Lower leg skin (tissue), 4 donors: Measurements from ENCODE around the gene GHITM. TPM values are rescaled to one million over a fixed set of nuclear protein-coding genes. Genes with fewer than 3 reads are reported as not detected.

Experiments
- DNase-seq, 2 donors: peaks; one replicate each; pipeline ENCODE4 v3.0.0-alpha.2; 2019; ENCODE audit warnings: low spot score in 2 of 2
- H3K4me3 ChIP-seq: fragments of 200-600 bp; sonication (generic); 2 replicates; pipeline ENCODE4 v1.5.1; 2017; ENCODE audit warnings: mild to moderate bottlenecking, low read depth; ENCODE audit not compliant: poor library complexity, severe bottlenecking
- CTCF ChIP-seq, 3 donors: fragments of 450-650 bp; IDR thresholded peaks; one replicate each; pipeline ENCODE4 v1.5.1; 2016; ENCODE audit warnings: antibody characterized with exemption in 3 of 3, mild to moderate bottlenecking in 3 of 3, moderate library complexity in 2 of 3
- POLR2A ChIP-seq, 2 donors: fragments of 450-650 bp; IDR thresholded peaks; one replicate each; pipeline ENCODE4 v1.6.1; 2016 to 2017; ENCODE audit warnings: antibody characterized with exemption in 2 of 2, mild to moderate bottlenecking in 1 of 2, moderate library complexity in 1 of 2
- WGBS, 2 donors: methylation state at CpG; one replicate each; pipeline ENCODE4 v1.1.5; 2018; 5-methylcytosine and 5-hydroxymethylcytosine counted together
- intact Hi-C: fragments of 100-400 bp; cut with DNase I; formaldehyde crosslinking; loops from one replicate; pipeline ENCODE4 v1.15.0; 2023; ENCODE audit warnings: low total_unique reads
- total RNA-seq, 4 donors: library from RNA; depleted of rRNA; stranded (reverse); fragments of >200 nt; gene quantifications; one replicate each; pipeline ENCODE4 v1.1.0, GENCODE V29; 2016

Gene GHITM
- total RNA-seq, 4 donors from 2014 or later = 103 to 142 (median 127) TPM

GRCh38 chr10:84197643-84198042 is 58.3 kb downstream of the GHITM start:
- WGBS, 2 donors = 50 to 61% methylated on average over 5 of the region's 5 CpGs
- TF ChIP-seq POLR2A (IDR thresholded peaks at IDR 0.05) = no peak
- TF ChIP-seq CTCF (IDR thresholded peaks at IDR 0.05) = no peak
- intact Hi-C loops = no loop called here
- no peak overlapping the region for H3K4me3 ChIP-seq
- no peak for DNase-seq

GRCh38 chr10:84198206-84198915 is 59.1 kb downstream of the GHITM start:
- no peak for DNase-seq
- no peak overlapping the region for H3K4me3 ChIP-seq
- 57 to 62% methylated on average over 7 of the region's 7 CpGs for WGBS, 2 donors
- TF ChIP-seq CTCF (IDR thresholded peaks at IDR 0.05) (no peak), POLR2A (IDR thresholded peaks at IDR 0.05) (no peak)
- intact Hi-C loops = no loop called here

DNA sequence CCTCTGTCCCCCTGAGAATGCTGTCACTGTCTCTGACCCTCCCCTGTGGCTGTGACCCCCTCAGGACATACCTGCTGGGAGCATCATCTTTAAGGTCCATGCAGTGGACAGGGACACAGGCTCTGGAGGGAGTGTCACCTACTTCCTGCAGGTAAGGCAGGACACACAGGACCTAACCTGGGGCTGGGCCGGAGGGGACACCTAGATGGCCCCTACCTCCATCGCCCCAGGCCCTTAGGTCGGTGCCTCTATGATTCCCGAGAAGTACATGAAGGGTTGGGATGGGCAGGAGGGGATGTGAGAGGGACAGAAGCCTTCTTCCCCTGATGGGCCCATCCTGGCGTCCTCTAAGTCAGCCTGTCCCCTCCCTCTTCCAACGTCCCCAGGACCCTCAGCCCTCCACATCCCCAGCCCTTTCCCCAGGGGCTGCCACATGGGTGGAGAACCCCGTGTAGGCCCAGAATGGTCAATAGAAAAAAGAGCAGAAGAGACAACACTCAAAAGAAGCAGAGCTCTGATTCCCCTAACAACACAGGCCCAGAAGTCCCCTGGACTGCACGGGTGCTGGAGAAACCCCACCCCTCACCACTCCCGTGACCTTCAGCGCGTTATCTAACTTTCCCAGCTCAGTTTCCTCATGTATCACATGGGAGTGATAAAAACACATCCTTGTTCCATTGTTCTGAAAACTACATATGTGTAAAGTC is 61.4 kb downstream of the GHITM start:
- intact Hi-C loops = loop anchor here (5.0 kb wide), 1 partner anchor 48 kb away; no protein-coding TSS in a partner anchor
- no peak for DNase-seq

GRCh38 chr10:84201244-84201606 is 61.9 kb downstream of the GHITM start:
- 63 to 76% methylated on average over 6 of the region's 6 CpGs for WGBS, 2 donors
- H3K4me3 ChIP-seq = no peak overlapping the region
- DNase-seq = no peak
- intact Hi-C loops = loop anchor here (5.0 kb wide), 1 partner anchor 49 kb away; no protein-coding TSS in a partner anchor
- TF ChIP-seq POLR2A (IDR thresholded peaks at IDR 0.05) (no peak), CTCF (IDR thresholded peaks at IDR 0.05) (no peak)

More for the DNA sequence above, 61.4 kb downstream of the GHITM start:
- H3K4me3 ChIP-seq = no peak overlapping the region
- TF ChIP-seq POLR2A (IDR thresholded peaks at IDR 0.05) (no peak), CTCF (IDR thresholded peaks at IDR 0.05) (no peak)
- WGBS, 2 donors = 75 to 76% methylated on average over 9 to 10 of the region's 11 CpGs

- TF ChIP-seq POLR2A (IDR thresholded peaks at IDR 0.05) (no peak), CTCF (IDR thresholded peaks at IDR 0.05) (no peak)
- intact Hi-C loops = loop anchor here (5.0 kb wide), 1 partner anchor 49 kb away; no protein-coding TSS in a partner anchor
- no peak overlapping the region for H3K4me3 ChIP-seq
- DNase-seq = peak in 1 of 2 donors; percentile 79
- WGBS, 2 donors = 84 to 95% methylated on average over 11 of the region's 11 CpGs
Observed at GRCh38 chr10:84201682-84202081, 62.4 kb downstream of the GHITM start.
